ENCODE data around the gene CSHL1. TPM values are rescaled to one million over a fixed set of nuclear protein-coding genes. Genes with fewer than 3 reads are reported as not detected.

Gene CSHL1
- total and polyA plus RNA-seq, 7 donors: not detected

DNA sequence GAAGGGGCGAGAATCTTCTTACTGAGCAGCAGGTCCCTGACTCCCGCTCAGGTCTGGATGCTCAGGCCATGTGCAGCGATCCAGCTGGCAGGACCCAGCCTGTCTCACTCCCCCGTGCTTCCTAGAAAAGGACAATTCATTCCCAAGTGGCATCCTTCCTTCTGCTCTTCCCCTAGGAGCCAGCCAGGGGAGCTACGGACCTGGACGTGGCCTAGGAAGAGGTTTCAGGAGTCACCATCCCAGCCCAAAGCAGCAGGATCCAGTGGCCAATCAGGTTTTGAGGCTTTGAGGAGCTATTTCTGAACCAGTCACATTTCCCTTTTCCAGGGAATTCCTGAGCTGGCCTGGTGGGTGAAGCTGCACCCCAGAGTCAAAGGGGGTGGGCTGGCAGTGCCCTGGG is 28.8 kb upstream of the CSHL1 start:
- no peaks in the 10 kb centered on the region for H3K9me3 ChIP-seq

DNA sequence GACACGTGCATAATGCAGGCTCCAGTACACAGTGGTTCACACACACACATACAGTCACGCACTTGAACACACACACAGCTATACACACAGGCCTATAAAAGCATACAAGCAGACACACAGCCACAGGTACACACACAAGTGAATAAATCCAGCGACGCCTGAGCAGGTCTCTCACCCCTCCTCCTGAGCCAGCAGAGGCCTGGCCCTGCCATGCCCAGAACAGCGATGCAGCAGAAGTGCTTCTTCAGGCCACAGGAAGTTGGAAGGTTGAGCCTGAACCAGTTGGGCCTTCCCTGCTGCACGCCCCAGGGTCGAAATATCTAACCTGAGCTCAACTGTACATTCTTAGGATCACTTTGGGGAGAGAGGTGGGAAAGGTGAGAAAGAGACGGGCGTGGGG is 28.3 kb upstream of the CSHL1 start:
- Histone ChIP-seq H3K27me3 (no peaks in the 10 kb centered on the region), H3K36me3 (no peaks in the 10 kb centered on the region), H3K4me3 (no peak overlapping the region), H3K9me3 (no peaks in the 10 kb centered on the region), H3K4me1 (no peaks in the 10 kb centered on the region), H3K27ac (no peak overlapping the region)
- TF ChIP-seq, protein P1, sequence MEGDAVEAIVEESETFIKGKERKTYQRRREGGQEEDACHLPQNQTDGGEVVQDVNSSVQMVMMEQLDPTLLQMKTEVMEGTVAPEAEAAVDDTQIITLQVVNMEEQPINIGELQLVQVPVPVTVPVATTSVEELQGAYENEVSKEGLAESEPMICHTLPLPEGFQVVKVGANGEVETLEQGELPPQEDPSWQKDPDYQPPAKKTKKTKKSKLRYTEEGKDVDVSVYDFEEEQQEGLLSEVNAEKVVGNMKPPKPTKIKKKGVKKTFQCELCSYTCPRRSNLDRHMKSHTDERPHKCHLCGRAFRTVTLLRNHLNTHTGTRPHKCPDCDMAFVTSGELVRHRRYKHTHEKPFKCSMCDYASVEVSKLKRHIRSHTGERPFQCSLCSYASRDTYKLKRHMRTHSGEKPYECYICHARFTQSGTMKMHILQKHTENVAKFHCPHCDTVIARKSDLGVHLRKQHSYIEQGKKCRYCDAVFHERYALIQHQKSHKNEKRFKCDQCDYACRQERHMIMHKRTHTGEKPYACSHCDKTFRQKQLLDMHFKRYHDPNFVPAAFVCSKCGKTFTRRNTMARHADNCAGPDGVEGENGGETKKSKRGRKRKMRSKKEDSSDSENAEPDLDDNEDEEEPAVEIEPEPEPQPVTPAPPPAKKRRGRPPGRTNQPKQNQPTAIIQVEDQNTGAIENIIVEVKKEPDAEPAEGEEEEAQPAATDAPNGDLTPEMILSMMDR (IDR thresholded peaks at IDR 0.05): no peak
- no peak for TF ChIP-seq POLR2A (IDR thresholded peaks at IDR 0.05)
- no peak for TF ChIP-seq POLR2AphosphoS5 (IDR thresholded peaks at IDR 0.05)
- TF ChIP-seq EP300 (IDR thresholded peaks at IDR 0.05): no peak
- DNase-seq: no peak
- 92% methylated on average over 9 of the region's 9 CpGs for WGBS, 2 donors
- intact Hi-C loops (cut with DNase I): no loop called here

More for the DNA sequence above, 28.8 kb upstream of the CSHL1 start:
- H3K4me3 ChIP-seq: no peak overlapping the region
- intact Hi-C loops (cut with DNase I): no loop called here
- H3K4me1 ChIP-seq: no peaks in the 10 kb centered on the region
- H3K27ac ChIP-seq: no peak overlapping the region
- no peaks in the 10 kb centered on the region for H3K27me3 ChIP-seq
- H3K36me3 ChIP-seq: no peaks in the 10 kb centered on the region
- no peak for TF ChIP-seq EP300 (IDR thresholded peaks at IDR 0.05)
- no peak for DNase-seq
- WGBS, 2 donors: 86 to 87% methylated on average over 6 of the region's 6 CpGs

DNA sequence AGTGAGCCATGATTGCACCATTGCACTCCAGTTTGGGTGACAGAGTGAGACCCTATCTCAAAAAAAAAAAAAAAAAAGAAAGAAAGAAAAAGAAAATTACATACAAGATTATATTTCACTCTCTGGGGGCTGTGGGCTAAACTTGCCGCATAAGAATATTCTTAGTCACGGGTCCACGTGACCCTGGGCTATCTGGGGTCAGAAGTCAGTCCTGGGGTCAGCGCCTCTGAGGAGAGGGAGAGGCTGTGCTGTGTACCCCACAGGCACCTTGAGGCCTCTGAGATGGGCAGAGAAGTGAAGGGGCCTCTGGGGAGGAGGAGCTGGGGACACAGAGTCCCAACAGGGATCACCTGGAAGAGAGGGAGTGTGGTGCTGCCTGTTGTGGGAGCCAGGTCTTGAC is 26.9 kb upstream of the CSHL1 start:
- Histone ChIP-seq H3K36me3 (no peaks in the 10 kb centered on the region), H3K9me3 (no peaks in the 10 kb centered on the region), H3K27me3 (no peaks in the 10 kb centered on the region), H3K27ac (no peak overlapping the region), H3K4me3 (no peak overlapping the region), H3K4me1 (no peaks in the 10 kb centered on the region)
- no peak for TF ChIP-seq POLR2A (IDR thresholded peaks at IDR 0.05)
- TF ChIP-seq, protein P1 (IDR thresholded peaks at IDR 0.05): no peak
- no peak for TF ChIP-seq POLR2AphosphoS5 (IDR thresholded peaks at IDR 0.05)
- TF ChIP-seq EP300 (IDR thresholded peaks at IDR 0.05): no peak
- DNase-seq: no peak
- 96 to 97% methylated on average over 4 of the region's 4 CpGs for WGBS, 2 donors
- intact Hi-C loops (cut with DNase I): no loop called here

DNA sequence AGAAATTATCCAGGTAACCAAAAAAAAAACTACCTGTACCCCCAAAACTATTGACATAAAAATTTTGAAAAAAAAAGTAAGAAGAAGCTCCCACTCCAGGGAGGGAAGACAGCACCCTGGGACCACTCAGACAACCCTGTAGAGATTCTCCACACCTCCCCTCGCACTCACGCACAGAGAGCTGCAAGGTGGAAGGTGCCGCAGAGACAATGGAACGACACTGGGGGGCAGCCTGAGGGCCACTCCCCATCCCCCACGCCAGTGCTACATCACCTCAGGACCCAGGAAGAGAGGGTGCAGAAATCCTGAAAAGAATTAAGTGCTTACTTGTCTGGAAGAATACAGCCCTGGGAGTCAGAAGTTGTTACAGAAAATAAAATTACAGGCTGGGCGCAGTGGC is 26.3 kb upstream of the CSHL1 start:
- intact Hi-C loops (cut with DNase I): no loop called here
- Histone ChIP-seq H3K4me1 (no peaks in the 10 kb centered on the region), H3K9me3 (no peaks in the 10 kb centered on the region), H3K27me3 (no peaks in the 10 kb centered on the region), H3K27ac (no peak overlapping the region), H3K36me3 (no peaks in the 10 kb centered on the region), H3K4me3 (no peak overlapping the region)
- TF ChIP-seq EP300 (IDR thresholded peaks at IDR 0.05): no peak
- no peak for TF ChIP-seq POLR2AphosphoS5 (IDR thresholded peaks at IDR 0.05)
- TF ChIP-seq, protein P1 (IDR thresholded peaks at IDR 0.05): no peak
- no peak for TF ChIP-seq POLR2A (IDR thresholded peaks at IDR 0.05)
- no peak for DNase-seq
- 91 to 92% methylated on average over 6 of the region's 6 CpGs for WGBS, 2 donors

DNA sequence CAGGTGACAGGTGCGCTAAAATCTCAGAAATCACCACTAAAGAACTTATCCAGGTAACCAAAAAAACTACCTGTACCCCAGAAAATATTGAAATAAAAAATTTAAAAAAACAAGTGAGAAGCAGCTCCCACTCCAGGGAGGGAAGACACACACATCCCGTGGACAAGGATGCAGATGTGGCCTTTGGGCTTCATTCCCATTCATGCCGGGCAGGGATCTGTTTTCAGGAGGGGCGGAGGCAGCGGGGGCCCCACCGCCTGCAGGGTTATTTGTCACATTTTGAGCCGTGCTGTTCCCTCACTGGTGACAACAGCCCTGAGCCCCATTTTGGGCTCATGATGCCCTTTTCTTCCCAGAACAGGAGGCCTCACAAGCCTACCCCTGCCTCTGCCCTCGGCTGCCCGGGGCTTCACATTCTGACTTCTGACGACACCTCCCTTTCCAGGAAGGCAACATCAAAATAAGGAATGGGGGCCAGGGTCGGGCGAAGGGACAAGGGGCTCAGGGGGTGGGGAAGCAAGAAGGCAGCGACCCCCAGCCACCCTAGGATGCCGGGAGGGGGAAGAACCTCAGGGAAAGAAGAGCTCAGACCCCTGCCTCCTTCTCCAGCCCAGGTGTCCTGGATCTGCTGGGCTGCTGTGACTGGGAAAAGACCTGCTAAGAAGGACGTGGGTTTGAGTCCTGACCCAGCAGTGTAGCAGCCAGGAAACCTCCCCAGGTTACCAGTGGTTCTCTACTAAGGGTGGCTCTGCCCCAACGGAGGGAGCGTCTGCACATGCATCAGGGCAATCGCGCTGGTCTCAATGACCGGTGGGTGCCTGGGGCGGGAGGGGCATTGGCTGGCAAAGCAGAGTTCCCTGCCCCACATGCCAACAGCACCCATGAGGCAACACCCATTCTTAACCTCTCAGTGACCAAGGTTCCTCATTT is 23.4 kb upstream of the CSHL1 start:
- Histone ChIP-seq H3K9me3 (no peaks in the 10 kb centered on the region), H3K27me3 (no peaks in the 10 kb centered on the region), H3K4me3 (no peak overlapping the region), H3K4me1 (no peaks in the 10 kb centered on the region), H3K27ac (no peak overlapping the region), H3K36me3 (no peaks in the 10 kb centered on the region)
- 80 to 82% methylated on average over 21 of the region's 21 CpGs for WGBS, 2 donors
- DNase-seq: no peak
- intact Hi-C loops (cut with DNase I): no loop called here
- TF ChIP-seq POLR2AphosphoS5 (IDR thresholded peaks at IDR 0.05) (no peak), POLR2A (IDR thresholded peaks at IDR 0.05) (no peak)

Data from sigmoid colon (tissue), 7 donors.